GM19043 (cell line): ENCODE data around the gene CCNY.

Experiments used
- ATAC-seq: cut with Tn5 transposase; IDR thresholded peaks from one replicate; pipeline ENCODE4 v1.9.1; 2021; ENCODE audit warnings: low read depth; ENCODE audit not compliant: unreplicated experiment

CCNY gene

GRCh38 chr10:35573796-35574195, 237.5 kb downstream of the CCNY start:
- ATAC-seq, result no peak

DNA sequence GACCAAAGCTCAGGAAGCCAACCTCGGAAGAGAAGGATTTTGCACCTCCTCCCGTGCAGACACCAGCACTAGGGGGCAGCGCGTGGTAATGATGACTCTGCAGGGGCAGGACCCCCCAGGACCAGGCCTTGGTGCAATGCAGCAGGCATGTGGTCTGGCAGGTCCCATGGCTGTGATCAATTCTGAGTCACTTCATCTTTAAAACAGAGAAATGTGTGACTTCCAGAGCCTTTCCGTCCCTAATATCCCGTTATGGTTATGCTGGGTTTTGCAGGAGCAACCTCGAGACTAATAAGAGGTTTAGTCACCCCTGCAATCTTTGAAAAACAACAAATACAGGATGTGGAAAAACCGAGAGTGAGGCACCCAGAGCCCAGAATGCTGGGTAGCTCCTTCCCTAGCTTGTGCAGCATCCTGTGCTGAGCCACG, 238.6 kb downstream of the CCNY start:
- ATAC-seq, result no peak

GRCh38 chr10:35575640-35576039, 239.3 kb downstream of the CCNY start:
- no peak for ATAC-seq

DNA sequence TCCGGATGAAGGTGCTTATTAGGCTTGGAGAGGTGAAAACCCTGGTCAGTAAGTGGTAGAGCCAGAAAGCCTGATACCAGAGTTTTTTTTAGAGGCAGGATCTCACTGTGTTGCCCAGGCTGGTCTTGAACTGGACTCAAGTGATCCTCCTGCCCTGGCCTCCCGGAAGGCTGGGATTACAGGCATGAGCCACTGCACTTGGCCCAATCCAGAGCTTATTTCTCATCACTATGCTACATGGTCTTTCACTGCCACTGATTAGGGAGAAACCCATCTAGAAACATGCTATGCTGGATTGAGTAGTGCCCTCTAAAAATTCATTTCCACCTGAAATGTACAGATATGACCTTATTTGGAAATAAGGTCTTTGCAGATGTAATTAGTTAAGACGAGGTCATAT, 240.4 kb downstream of the CCNY start:
- ATAC-seq, result no peak

- no peak for ATAC-seq
Observed at GRCh38 chr10:35577926-35578617, 241.8 kb downstream of the CCNY start.

DNA sequence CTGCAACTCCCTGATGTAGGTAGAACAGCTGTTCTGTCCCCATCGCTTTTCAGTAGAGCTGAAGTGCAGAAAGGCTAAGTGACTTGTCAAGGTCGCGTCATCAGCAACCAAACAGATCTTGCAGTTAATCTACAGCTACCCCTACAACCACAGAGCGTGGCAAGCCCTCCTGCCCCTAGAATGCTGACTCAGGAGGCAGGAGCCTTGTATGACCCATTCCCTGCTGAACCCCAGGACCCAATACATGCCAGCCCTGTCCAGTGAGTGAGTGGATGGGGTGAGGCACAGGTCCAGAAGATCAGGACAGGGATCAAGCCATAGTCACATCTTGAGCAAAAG, 242.3 kb downstream of the CCNY start:
- no peak for ATAC-seq

- ATAC-seq, result no peak
Observed at GRCh38 chr10:35579116-35579515, 242.8 kb downstream of the CCNY start.

GRCh38 chr10:35579726-35580422, 243.6 kb downstream of the CCNY start:
- no peak for ATAC-seq

GRCh38 chr10:35580423-35580770, 244.1 kb downstream of the CCNY start:
- ATAC-seq, result no peak

DNA sequence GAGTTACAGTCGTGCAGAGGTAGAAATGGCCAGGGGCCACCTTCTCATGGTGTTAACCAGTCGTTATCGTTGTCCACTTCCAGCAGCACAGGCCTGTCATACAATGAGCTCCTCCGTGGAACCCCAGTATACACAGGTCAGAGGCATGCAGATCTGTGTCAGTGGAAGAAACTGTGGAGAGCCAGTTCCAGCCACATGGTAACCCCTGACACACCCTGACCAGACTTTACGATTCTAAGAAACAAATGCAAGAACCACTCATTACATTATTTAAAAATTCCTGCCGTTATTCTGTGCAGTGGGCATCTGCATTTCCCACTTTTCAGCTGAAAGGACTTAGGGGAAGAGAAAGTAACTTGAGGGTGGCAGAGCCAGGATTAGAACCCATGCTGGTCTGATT, 245.3 kb downstream of the CCNY start:
- ATAC-seq, result no peak

GRCh38 chr10:35584946-35585345, 248.6 kb downstream of the CCNY start:
- no peak for ATAC-seq

DNA sequence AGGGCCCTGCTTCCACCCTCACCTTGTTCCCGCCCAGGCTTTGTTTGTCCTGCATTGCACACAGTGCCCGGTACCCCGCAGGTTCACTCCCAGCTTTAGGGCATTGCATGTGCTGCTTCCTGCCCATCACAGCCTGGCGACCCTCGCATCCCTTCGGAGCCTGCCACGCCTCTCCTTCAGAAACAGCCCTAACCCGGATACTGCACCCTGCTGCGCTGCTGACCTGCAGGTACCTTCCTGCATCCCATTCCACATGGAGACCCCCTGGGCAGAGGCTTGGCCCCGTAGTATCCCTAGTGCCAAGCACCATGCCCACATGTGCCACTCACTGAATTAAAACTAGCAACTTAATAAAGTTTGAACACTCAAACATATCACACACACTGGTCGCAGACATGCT, 249.0 kb downstream of the CCNY start:
- ATAC-seq, result no peak

DNA sequence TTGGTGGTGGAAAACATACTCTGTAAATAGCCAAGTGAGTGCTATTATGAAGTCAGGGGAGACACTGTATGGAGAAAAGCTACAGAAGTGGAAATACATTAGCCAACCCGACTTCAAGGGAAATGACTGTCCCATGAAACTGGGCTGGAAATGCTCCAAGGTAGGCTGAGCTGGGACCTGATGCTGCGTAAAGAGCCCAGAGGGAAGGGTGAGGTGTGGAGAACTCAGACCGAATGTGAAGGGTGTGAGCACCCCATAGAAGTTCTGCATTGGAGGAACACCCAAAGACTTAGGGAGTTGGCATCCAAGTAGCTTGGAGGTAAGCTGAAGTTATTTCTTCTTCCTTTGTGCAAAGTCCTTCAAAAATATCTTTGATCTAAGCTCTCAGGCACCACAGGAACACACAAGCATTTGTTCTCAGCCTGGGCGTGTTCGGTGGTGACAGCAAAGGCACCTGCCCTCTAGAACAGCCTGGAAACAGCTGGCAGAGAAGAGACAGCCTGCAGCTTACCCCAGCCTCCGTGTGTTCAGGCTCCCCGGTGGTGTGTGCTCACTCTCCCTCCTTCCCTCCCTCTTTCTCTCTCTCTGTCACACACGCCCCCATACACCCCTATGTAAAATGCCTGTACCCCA, 249.7 kb downstream of the CCNY start:
- ATAC-seq, result no peak

DNA sequence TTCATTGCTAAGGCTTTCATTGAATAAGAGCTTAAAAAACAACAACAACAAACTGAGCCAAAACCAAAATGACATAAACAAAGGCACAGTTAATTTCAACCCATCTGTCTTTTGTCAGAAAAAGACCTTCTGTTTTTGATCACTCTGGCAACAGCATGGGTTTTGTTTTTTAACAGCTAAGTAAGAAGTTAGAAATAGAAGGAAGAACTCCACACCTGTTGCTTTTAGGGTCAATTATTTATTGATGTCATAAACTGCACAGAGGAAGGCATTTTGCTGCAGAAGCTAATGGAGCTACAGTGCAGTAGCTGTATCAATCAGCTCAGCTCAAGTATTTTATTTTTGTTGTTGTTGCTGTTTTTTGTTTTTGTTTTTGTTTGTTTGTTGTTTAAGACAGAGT, 252.5 kb downstream of the CCNY start:
- ATAC-seq, result no peak

- ATAC-seq, result no peak
Observed at GRCh38 chr10:35592441-35592840, 256.1 kb downstream of the CCNY start.

GRCh38 chr10:35594115-35595079, 258.1 kb downstream of the CCNY start:
- no peak for ATAC-seq

DNA sequence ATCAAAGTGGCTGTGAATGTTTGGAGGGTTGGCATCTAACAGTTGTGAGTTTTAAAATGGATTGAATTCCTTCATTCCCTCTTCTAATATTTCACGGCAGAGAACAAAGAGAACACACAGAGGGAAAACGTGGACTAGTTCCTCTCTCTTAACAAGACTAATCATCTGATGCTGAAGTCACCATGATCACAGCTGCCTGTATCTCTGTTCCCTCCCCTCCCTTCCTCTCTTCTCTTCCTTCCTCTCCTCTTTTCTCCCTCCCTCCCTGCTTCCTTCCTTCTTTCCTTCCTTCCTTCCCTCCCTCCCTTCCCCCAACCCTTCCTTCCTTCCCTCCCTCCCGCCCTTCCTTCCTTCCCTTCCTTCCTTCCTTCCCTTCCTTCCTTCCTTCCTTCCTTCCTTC, 258.8 kb downstream of the CCNY start:
- no peak for ATAC-seq

GRCh38 chr10:35598379-35598778, 262.1 kb downstream of the CCNY start:
- ATAC-seq, result no peak

- no peak for ATAC-seq
Observed at GRCh38 chr10:35600193-35600592, 263.9 kb downstream of the CCNY start.

DNA sequence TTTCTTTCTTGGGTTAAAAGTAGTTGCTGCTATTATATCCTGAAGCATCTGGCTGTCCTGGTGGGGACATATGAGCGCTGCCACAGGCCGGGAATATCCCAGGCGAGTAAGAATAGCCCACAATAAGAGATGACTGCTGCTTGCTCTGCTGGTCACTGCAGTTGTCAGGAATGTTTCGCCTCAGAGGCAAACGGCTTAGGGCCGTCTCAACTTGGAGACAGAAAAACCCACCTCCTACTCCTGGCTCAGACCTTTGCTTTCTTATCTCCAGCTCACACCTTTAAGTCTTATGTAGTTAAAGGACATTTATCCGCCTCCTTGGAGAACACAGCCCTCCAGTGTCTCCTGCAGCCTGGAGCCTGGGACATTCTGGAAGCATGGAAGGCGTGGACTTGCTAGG, 268.9 kb downstream of the CCNY start, which contains the start of gene GJD4:
Gene GJD4 (plus strand): TSS at position 151 of the 400 bp plus-strand sequence. CDS start 227 bp downstream, at position 378.
- no peak for ATAC-seq

GRCh38 chr10:35606430-35606829, 270.1 kb downstream of the CCNY start:
- no peak for ATAC-seq
